GM23338 (cell line): ENCODE measurements around the gene GNS. TPM values are rescaled to one million over a fixed set of nuclear protein-coding genes. Genes with fewer than 3 reads are reported as not detected.

Experiments
- ATAC-seq: fragments of 200-7000 bp; cut with Tn5 transposase; 3 replicates; pipeline ENCODE4 v1.9.1; 2020
- DNase-seq: peaks from one replicate; pipeline ENCODE4 v3.0.0-alpha.2; 2015; ENCODE audit warnings: low spot score
- H2AFZ ChIP-seq: fragments of 200-600 bp; sonication (generic); 2 replicates; pipeline ENCODE4 v1.8.0; 2016; ENCODE audit warnings: antibody characterized with exemption, mild to moderate bottlenecking, moderate library complexity
- H3F3A ChIP-seq: fragments of 200-600 bp; sonication (generic); replicated peaks from 2 replicates; pipeline ENCODE4 v1.8.0; 2017; ENCODE audit warnings: antibody characterized with exemption, mixed run types, low read depth
- H3K27ac ChIP-seq: fragments of 200-600 bp; sonication (generic); 2 replicates; pipeline ENCODE4 v1.6.1; 2016; ENCODE audit warnings: low read depth
- H3K27me3 ChIP-seq: fragments of 200-600 bp; sonication (generic); 2 replicates; pipeline ENCODE4 v1.8.0; 2016; ENCODE audit warnings: mild to moderate bottlenecking, mixed run types, moderate library complexity; ENCODE audit not compliant: insufficient read depth
- H3K36me3 ChIP-seq: fragments of 200-600 bp; sonication (generic); 2 replicates; pipeline ENCODE4 v1.8.0; 2016; ENCODE audit warnings: mild to moderate bottlenecking; ENCODE audit not compliant: insufficient read depth
- H3K4me1 ChIP-seq: fragments of 200-600 bp; sonication (generic); 2 replicates; pipeline ENCODE4 v1.8.0; 2016; ENCODE audit warnings: mild to moderate bottlenecking, moderate library complexity; ENCODE audit not compliant: insufficient read depth
- H3K4me2 ChIP-seq: fragments of 200-600 bp; sonication (generic); 2 replicates; pipeline ENCODE4 v1.7.1; 2017; ENCODE audit warnings: mixed run types
- H3K4me3 ChIP-seq: fragments of 200-600 bp; sonication (generic); 2 replicates; pipeline ENCODE4 v1.6.1; 2016; ENCODE audit warnings: mixed run types
- H3K79me2 ChIP-seq: fragments of 200-600 bp; sonication (generic); replicated peaks from 2 replicates; pipeline ENCODE4 v1.8.0; 2017; ENCODE audit warnings: mild to moderate bottlenecking; ENCODE audit not compliant: insufficient read depth
- H3K9me2 ChIP-seq: fragments of 200-600 bp; sonication (generic); 2 replicates; pipeline ENCODE4 v1.8.0; 2017; ENCODE audit not compliant: insufficient read depth
- H4K20me1 ChIP-seq: fragments of 200-600 bp; sonication (generic); replicated peaks from 2 replicates; pipeline ENCODE4 v1.8.0; 2017; ENCODE audit warnings: mild to moderate bottlenecking; ENCODE audit not compliant: insufficient read depth
- H3K27ac Mint-ChIP-seq: 2 replicates; pipeline ENCODE4 v1.8.0; 2020; ENCODE audit warnings: inconsistent platforms, mild to moderate bottlenecking, moderate library complexity, mixed read lengths
- H3K27me3 Mint-ChIP-seq: 3 replicates; pipeline ENCODE4 v1.8.0; 2022; ENCODE audit warnings: low read depth, mild to moderate bottlenecking, moderate library complexity, mixed read lengths, inconsistent platforms; ENCODE audit not compliant: insufficient read depth, poor library complexity
- H3K36me3 Mint-ChIP-seq: 3 replicates; pipeline ENCODE4 v1.8.0; 2021; ENCODE audit warnings: low read depth, mild to moderate bottlenecking, inconsistent platforms, moderate library complexity, mixed read lengths
- H3K4me1 Mint-ChIP-seq: 3 replicates; pipeline ENCODE4 v1.8.0; 2020; ENCODE audit warnings: mild to moderate bottlenecking, inconsistent platforms, mixed read lengths
- H3K4me3 Mint-ChIP-seq: 3 replicates; pipeline ENCODE4 v1.8.0; 2021; ENCODE audit warnings: moderate library complexity, mild to moderate bottlenecking, inconsistent platforms, mixed read lengths
- H3K9me3 Mint-ChIP-seq: 3 replicates; pipeline ENCODE4 v1.8.0; 2020; ENCODE audit warnings: moderate library complexity, mild to moderate bottlenecking, inconsistent platforms, mixed read lengths
- CREB1 ChIP-seq: fragments of 250-450 bp; sonication (Bioruptor Pico); IDR thresholded peaks from 2 replicates; pipeline ENCODE4 v1.5.0; 2020; ENCODE audit warnings: low read depth, mild to moderate bottlenecking, moderate library complexity
- ETS1 ChIP-seq: IDR thresholded peaks from 2 replicates; pipeline ENCODE4 v1.6.1; 2016; ENCODE audit warnings: antibody characterized with exemption
- EZH2phosphoT487 ChIP-seq: fragments of 200-600 bp; sonication (generic); IDR thresholded peaks from one replicate; pipeline ENCODE4 v1.8.1; 2018; ENCODE audit warnings: antibody characterized with exemption; ENCODE audit not compliant: unreplicated experiment
- JUNB ChIP-seq: IDR thresholded peaks from one replicate; pipeline ENCODE4 v1.6.1; 2016; ENCODE audit warnings: antibody characterized with exemption; ENCODE audit not compliant: unreplicated experiment
- NANOG ChIP-seq: IDR thresholded peaks from 2 replicates; pipeline ENCODE4 v1.6.1; 2016; ENCODE audit warnings: antibody characterized with exemption, borderline replicate concordance
- POLR2AphosphoS5 ChIP-seq: IDR thresholded peaks from 2 replicates; pipeline ENCODE4 v1.6.1; 2016; ENCODE audit warnings: antibody characterized with exemption, low read depth
- STAT1 ChIP-seq: IDR thresholded peaks from one replicate; pipeline ENCODE4 v1.6.1; 2016; ENCODE audit warnings: antibody characterized with exemption; ENCODE audit not compliant: unreplicated experiment
- ZNF114 ChIP-seq: fragments of 250-450 bp; sonication (Bioruptor Pico); IDR thresholded peaks from 2 replicates; pipeline ENCODE4 v1.5.0; 2020; ENCODE audit warnings: mild to moderate bottlenecking, moderate library complexity
- ZNF331 ChIP-seq: fragments of 250-450 bp; sonication (Bioruptor Pico); IDR thresholded peaks from 2 replicates; pipeline ENCODE4 v1.5.0; 2020; ENCODE audit warnings: low read depth, mild to moderate bottlenecking, moderate library complexity
- polyA plus RNA-seq: library from polyadenylated mRNA; unstranded; fragments of >200 nt; fragmentation: Nextera tagmentation; extraction: Ambion mirVana; gene quantifications from 2 replicates; pipeline ENCODE4 v1.2.1, GENCODE V29; 2016
- total RNA-seq: library from RNA; depleted of rRNA; stranded (reverse); fragments of >200 nt; shearing (Covaris generic); gene quantifications from 2 replicates; pipeline ENCODE4 v1.2.3, GENCODE V29; 2014
- TF ChIP-seq, protein P1 (sequence below): fragments of 250-450 bp; sonication (Bioruptor Pico); IDR thresholded peaks from 2 replicates; pipeline ENCODE4 v1.5.0; 2020; ENCODE audit warnings: mild to moderate bottlenecking, moderate library complexity
- TF ChIP-seq, protein P2 (sequence below), 2 experiments: fragments of 200-600 bp in 1 of 2; sonication (generic) in 1 of 2; conservative IDR thresholded peaks; 2 replicates each; pipeline versions ENCODE4 v1.5.1 to v1.6.1; 2016 to 2017; ENCODE audit warnings: antibody characterized with exemption in 2 of 2, low read depth in 2 of 2, mild to moderate bottlenecking in 2 of 2, moderate library complexity in 1 of 2
- TF ChIP-seq, protein P3 (sequence below): IDR thresholded peaks from one replicate; pipeline ENCODE4 v1.6.1; 2018; ENCODE audit warnings: antibody characterized with exemption; ENCODE audit not compliant: unreplicated experiment

The GNS gene
- total and polyA plus RNA-seq, 2 experiments from 2014 or later: 12.3 to 34.9 TPM

GRCh38 chr12:64752032-64752431 lies 7.2 kb downstream of the GNS start (continued):
- TF ChIP-seq STAT1 (no peak), ZNF114 (CRISPR knock-in tag) (no peak)

DNA sequence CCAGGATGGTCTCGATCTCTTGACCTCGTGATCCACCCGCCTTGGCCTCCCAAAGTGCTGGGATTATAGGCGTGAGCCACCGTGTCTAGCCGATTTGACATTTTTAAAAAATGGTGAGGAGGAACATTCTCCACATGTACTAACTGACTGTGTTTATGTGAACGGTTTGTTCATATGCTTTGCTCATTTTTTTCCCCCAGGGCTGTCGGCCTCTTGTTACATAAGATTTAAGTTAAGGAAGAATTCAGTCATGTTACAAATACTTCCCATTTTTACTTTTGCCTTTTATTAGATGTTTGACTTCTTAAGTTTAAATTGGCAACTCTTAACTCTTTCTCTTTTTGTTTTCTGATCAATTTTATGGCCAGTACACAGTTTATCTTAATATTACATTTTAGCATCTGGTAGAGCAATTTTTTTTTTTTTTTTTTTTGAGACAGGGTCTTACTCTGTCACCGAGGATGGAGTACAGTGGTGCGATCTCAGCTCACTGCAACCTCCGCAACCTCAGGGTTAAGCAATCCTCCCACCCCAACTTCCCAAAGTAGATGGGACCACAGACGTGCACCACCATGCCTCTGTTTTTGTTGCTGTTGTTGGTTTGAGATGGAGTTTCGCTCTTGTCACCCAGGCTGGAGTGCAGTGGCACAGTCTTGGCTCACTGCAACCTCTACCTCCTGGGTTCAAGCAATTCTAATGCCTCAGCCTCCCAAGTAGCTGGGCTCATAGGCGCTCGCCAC lies 9.6 kb downstream of the GNS start:
- Histone ChIP-seq H3K27ac (no peak overlapping the region), H3K27me3 (no peaks in the 10 kb centered on the region), H3K4me2 (no peak overlapping the region), H3K36me3 (peaks cover 31% of the 10 kb centered on the region), H2AFZ (no peak overlapping the region), H3K4me1 (no peaks in the 10 kb centered on the region), H3K79me2 (0 out of 2 replicates have a peak, but pooled peaks cover 3% of the 10 kb centered on the region), H3F3A (no peaks in the 10 kb centered on the region; the same call in 1 of the 2 replicates), H4K20me1 (peaks cover 4% of the 10 kb centered on the region), H3K9me2 (no peaks in the 10 kb centered on the region), H3K4me3 (no peak overlapping the region)
- H3K4me3 Mint-ChIP-seq: no peak overlapping the region
- H3K27ac Mint-ChIP-seq: no peak overlapping the region
- H3K36me3 Mint-ChIP-seq: peaks cover 30% of the 10 kb centered on the region
- H3K9me3 Mint-ChIP-seq: no peaks in the 10 kb centered on the region
- ATAC-seq (no peak), DNase-seq (no peak)
- no peaks in the 10 kb centered on the region for H3K27me3 Mint-ChIP-seq
- H3K4me1 Mint-ChIP-seq: no peaks in the 10 kb centered on the region
- TF ChIP-seq POLR2AphosphoS5: no peak
- TF ChIP-seq ETS1: no peak
- no peak for TF ChIP-seq ZNF114 (CRISPR knock-in tag)
- TF ChIP-seq ZNF331: no peak
- no peak for TF ChIP-seq EZH2phosphoT487
- TF ChIP-seq STAT1: no peak
- TF ChIP-seq CREB1 (CRISPR knock-in tag): no peak
- TF ChIP-seq, protein P1, sequence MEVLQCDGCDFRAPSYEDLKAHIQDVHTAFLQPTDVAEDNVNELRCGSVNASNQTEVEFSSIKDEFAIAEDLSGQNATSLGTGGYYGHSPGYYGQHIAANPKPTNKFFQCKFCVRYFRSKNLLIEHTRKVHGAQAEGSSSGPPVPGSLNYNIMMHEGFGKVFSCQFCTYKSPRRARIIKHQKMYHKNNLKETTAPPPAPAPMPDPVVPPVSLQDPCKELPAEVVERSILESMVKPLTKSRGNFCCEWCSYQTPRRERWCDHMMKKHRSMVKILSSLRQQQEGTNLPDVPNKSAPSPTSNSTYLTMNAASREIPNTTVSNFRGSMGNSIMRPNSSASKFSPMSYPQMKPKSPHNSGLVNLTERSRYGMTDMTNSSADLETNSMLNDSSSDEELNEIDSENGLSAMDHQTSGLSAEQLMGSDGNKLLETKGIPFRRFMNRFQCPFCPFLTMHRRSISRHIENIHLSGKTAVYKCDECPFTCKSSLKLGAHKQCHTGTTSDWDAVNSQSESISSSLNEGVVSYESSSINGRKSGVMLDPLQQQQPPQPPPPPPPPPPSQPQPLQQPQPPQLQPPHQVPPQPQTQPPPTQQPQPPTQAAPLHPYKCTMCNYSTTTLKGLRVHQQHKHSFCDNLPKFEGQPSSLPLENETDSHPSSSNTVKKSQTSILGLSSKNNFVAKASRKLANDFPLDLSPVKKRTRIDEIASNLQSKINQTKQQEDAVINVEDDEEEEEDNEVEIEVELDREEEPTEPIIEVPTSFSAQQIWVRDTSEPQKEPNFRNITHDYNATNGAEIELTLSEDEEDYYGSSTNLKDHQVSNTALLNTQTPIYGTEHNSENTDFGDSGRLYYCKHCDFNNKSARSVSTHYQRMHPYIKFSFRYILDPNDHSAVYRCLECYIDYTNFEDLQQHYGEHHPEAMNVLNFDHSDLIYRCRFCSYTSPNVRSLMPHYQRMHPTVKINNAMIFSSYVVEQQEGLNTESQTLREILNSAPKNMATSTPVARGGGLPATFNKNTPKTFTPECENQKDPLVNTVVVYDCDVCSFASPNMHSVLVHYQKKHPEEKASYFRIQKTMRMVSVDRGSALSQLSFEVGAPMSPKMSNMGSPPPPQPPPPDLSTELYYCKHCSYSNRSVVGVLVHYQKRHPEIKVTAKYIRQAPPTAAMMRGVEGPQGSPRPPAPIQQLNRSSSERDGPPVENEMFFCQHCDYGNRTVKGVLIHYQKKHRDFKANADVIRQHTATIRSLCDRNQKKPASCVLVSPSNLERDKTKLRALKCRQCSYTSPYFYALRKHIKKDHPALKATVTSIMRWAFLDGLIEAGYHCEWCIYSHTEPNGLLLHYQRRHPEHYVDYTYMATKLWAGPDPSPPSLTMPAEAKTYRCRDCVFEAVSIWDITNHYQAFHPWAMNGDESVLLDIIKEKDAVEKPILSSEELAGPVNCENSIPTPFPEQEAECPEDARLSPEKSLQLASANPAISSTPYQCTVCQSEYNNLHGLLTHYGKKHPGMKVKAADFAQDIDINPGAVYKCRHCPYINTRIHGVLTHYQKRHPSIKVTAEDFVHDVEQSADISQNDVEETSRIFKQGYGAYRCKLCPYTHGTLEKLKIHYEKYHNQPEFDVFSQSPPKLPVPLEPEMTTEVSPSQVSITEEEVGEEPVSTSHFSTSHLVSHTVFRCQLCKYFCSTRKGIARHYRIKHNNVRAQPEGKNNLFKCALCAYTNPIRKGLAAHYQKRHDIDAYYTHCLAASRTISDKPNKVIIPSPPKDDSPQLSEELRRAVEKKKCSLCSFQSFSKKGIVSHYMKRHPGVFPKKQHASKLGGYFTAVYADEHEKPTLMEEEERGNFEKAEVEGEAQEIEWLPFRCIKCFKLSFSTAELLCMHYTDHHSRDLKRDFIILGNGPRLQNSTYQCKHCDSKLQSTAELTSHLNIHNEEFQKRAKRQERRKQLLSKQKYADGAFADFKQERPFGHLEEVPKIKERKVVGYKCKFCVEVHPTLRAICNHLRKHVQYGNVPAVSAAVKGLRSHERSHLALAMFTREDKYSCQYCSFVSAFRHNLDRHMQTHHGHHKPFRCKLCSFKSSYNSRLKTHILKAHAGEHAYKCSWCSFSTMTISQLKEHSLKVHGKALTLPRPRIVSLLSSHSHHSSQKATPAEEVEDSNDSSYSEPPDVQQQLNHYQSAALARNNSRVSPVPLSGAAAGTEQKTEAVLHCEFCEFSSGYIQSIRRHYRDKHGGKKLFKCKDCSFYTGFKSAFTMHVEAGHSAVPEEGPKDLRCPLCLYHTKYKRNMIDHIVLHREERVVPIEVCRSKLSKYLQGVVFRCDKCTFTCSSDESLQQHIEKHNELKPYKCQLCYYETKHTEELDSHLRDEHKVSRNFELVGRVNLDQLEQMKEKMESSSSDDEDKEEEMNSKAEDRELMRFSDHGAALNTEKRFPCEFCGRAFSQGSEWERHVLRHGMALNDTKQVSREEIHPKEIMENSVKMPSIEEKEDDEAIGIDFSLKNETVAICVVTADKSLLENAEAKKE (CRISPR knock-in tag): no peak
- TF ChIP-seq, protein P2, sequence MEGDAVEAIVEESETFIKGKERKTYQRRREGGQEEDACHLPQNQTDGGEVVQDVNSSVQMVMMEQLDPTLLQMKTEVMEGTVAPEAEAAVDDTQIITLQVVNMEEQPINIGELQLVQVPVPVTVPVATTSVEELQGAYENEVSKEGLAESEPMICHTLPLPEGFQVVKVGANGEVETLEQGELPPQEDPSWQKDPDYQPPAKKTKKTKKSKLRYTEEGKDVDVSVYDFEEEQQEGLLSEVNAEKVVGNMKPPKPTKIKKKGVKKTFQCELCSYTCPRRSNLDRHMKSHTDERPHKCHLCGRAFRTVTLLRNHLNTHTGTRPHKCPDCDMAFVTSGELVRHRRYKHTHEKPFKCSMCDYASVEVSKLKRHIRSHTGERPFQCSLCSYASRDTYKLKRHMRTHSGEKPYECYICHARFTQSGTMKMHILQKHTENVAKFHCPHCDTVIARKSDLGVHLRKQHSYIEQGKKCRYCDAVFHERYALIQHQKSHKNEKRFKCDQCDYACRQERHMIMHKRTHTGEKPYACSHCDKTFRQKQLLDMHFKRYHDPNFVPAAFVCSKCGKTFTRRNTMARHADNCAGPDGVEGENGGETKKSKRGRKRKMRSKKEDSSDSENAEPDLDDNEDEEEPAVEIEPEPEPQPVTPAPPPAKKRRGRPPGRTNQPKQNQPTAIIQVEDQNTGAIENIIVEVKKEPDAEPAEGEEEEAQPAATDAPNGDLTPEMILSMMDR (conservative IDR thresholded peaks at IDR 0.05; ENCODE audit: low read depth in 2 of 2): no peak
- no peak for TF ChIP-seq JUNB
- no peak for TF ChIP-seq NANOG
- TF ChIP-seq, protein P3, sequence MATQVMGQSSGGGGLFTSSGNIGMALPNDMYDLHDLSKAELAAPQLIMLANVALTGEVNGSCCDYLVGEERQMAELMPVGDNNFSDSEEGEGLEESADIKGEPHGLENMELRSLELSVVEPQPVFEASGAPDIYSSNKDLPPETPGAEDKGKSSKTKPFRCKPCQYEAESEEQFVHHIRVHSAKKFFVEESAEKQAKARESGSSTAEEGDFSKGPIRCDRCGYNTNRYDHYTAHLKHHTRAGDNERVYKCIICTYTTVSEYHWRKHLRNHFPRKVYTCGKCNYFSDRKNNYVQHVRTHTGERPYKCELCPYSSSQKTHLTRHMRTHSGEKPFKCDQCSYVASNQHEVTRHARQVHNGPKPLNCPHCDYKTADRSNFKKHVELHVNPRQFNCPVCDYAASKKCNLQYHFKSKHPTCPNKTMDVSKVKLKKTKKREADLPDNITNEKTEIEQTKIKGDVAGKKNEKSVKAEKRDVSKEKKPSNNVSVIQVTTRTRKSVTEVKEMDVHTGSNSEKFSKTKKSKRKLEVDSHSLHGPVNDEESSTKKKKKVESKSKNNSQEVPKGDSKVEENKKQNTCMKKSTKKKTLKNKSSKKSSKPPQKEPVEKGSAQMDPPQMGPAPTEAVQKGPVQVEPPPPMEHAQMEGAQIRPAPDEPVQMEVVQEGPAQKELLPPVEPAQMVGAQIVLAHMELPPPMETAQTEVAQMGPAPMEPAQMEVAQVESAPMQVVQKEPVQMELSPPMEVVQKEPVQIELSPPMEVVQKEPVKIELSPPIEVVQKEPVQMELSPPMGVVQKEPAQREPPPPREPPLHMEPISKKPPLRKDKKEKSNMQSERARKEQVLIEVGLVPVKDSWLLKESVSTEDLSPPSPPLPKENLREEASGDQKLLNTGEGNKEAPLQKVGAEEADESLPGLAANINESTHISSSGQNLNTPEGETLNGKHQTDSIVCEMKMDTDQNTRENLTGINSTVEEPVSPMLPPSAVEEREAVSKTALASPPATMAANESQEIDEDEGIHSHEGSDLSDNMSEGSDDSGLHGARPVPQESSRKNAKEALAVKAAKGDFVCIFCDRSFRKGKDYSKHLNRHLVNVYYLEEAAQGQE: no peak
